Activated CD4-positive, alpha-beta T cell treated with anti-CD3 and anti-CD28 coated beads, Interleukin-2, amount 50 U/mL, for 4 hours (primary cell): ENCODE data around the gene RCBTB1.

Source experiments
- DNase-seq, 2 experiments: peaks; one replicate each; pipeline ENCODE4 v3.0.0-alpha.2; 2020

RCBTB1 gene

GRCh38 chr13:49499889-49500660 lies 85.3 kb downstream of the RCBTB1 start:
- no peak for DNase-seq

- DNase-seq: no peak
These were observed 87.2 kb downstream of the RCBTB1 start for GRCh38 chr13:49498206-49498605.

GRCh38 chr13:49497272-49497671 lies 88.1 kb downstream of the RCBTB1 start:
- no peak for DNase-seq

- DNase-seq: peak; percentile 55 to 68
These were observed 88.5 kb downstream of the RCBTB1 start for GRCh38 chr13:49496837-49497236.

GRCh38 chr13:49495783-49496762 lies 89.3 kb downstream of the RCBTB1 start, which contains the start of gene PHF11:
Gene PHF11, plus strand, starts transcription at chr13:49495953. Its CDS starts 49 bp downstream, at chr13:49496002.
- DNase-seq: peak; percentile 86 to 90

- no peak for DNase-seq
These were observed 90.7 kb downstream of the RCBTB1 start for GRCh38 chr13:49494645-49495044.

- DNase-seq: no peak
These were observed 96.8 kb downstream of the RCBTB1 start for GRCh38 chr13:49488563-49488962.
